Measurements from ENCODE around the gene ROBO4. TPM values are rescaled to one million over a fixed set of nuclear protein-coding genes. Genes with fewer than 3 reads are reported as not detected.

The ROBO4 gene
- total RNA-seq, 1 experiment from 2014 or later = not detected

DNA sequence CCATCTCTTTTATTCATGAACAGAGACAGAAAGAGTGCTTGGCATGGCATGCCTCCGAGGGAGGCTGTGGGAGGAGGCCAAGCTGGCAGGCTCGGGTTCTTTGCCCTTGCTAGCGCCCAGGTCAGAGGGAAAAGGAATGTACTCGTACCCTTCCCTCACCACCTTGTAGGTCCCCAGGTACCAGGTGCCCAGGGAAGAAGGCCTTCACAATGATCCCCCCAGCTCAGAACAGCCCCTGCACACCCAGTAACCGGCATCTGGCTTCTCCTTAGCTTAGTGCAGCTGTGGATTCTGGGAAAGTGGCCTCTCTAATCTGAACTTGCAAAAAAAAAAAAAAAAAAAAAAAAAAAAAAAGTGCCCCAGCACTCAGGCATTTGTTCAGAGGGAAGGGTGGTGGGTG, 22.7 kb upstream of the ROBO4 start:
- Histone ChIP-seq H3K79me2 (ENCODE audit: insufficient read depth, low read length) (no peaks in the 10 kb centered on the region), H3K9me2 (ENCODE audit: insufficient read depth) (no peaks in the 10 kb centered on the region), H3K9ac (ENCODE audit: low read length) (no peak overlapping the region), H4K20me1 (ENCODE audit: insufficient read depth) (no peaks in the 10 kb centered on the region), H3K4me1 (ENCODE audit: control insufficient read depth in 1 of 2, insufficient read depth in 2 of 2, low read length in 2 of 2) (peaks cover 0 to 4% of the 10 kb centered on the region in 2 experiments; a peak in 1 of 4 replicates), H3K9me3 (ENCODE audit: control insufficient read depth in 1 of 2, insufficient read depth in 1 of 2, low read depth in 1 of 2, low read length in 2 of 2) (no peaks in the 10 kb centered on the region), H3K27me3 (ENCODE audit: insufficient read depth, low read length) (no peaks in the 10 kb centered on the region), H3K27ac (ENCODE audit: low read depth, low read length) (no peak overlapping the region), H3K36me3 (ENCODE audit: control insufficient read depth in 1 of 2, insufficient read depth in 2 of 2, low read length in 2 of 2) (no peaks in the 10 kb centered on the region), H3K4me3 (replicated peaks in 1 of 2; ENCODE audit: low read depth in 1 of 2, low read length in 2 of 2) (no peak overlapping the region), H3K4me2 (ENCODE audit: low read length) (no peak overlapping the region), H2AFZ (ENCODE audit: low read depth, low read length, poor library complexity, severe bottlenecking) (no peak overlapping the region)
- BruUV-seq (replicated peaks) = no TSS peak
- intact Hi-C loops (cut with micrococcal nuclease) = no loop called here
- RAD21 ChIA-PET (ENCODE audit: low non-redundant PET in 1 of 2, low total read pairs in 2 of 2, uncharacterized antibody in 2 of 2, unreplicated experiment in 2 of 2) = no interaction called here
- POLR2A ChIA-PET = interaction anchor here (0.6 kb wide), 1 partner anchor 33 kb away, joined by 3 read pairs; the partner anchor contains the start of gene CCDC15
- ATAC-seq (no peak), DNase-seq (ENCODE audit: low read depth, low spot score) (no peak)
- TF ChIP-seq YY1 (IDR thresholded peaks at IDR 0.05; ENCODE audit: extremely low read depth, insufficient replicate concordance, low read depth, low read length) (no peak), CEBPB (IDR thresholded peaks at IDR 0.05; ENCODE audit: low read depth) (no peak), EZH2phosphoT487 (IDR thresholded peaks at IDR 0.05; ENCODE audit: borderline replicate concordance) (no peak), EGR1 (IDR thresholded peaks at IDR 0.05; ENCODE audit: low read depth) (no peak), ATF3 (IDR thresholded peaks at IDR 0.05) (no peak), ZFX (IDR thresholded peaks at IDR 0.05) (no peak), SRF (IDR thresholded peaks at IDR 0.05; ENCODE audit: low read depth) (no peak), JUND (IDR thresholded peaks at IDR 0.05) (no peak), ELF1 (IDR thresholded peaks at IDR 0.05; ENCODE audit: borderline replicate concordance, low read depth) (no peak), SIN3A (IDR thresholded peaks at IDR 0.05; ENCODE audit: low read depth) (no peak)
- CTCF ChIA-PET = no interaction called here

DNA sequence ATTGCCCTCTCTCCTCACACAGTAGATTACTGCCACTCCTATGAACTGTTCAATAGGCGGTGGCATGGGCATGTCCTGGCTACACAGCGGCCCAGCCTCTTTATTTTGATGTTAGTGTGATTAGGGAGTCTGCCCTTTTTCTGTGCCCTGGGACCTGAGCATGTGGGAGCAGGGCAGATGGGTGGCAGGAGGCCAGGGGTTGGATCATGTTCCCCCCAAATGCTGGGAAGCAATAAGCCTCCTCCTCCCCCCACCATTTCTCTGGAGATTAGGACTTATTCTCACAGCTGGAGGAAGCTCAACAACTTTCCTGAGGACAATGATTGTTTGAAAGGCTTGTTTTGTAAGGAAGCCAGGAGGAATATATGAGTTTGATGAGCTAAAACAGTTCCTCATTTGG, 22.2 kb upstream of the ROBO4 start:
- H3K27ac ChIP-seq (ENCODE audit: low read depth, low read length) = no peak overlapping the region
- no peaks in the 10 kb centered on the region for H3K79me2 ChIP-seq (ENCODE audit: insufficient read depth, low read length)
- DNase-seq (ENCODE audit: low read depth, low spot score) (no peak), ATAC-seq (no peak)
- H3K9me2 ChIP-seq (ENCODE audit: insufficient read depth) = no peaks in the 10 kb centered on the region
- H3K27me3 ChIP-seq (ENCODE audit: insufficient read depth, low read length) = no peaks in the 10 kb centered on the region
- no peaks in the 10 kb centered on the region for H4K20me1 ChIP-seq (ENCODE audit: insufficient read depth)
- no peak for TF ChIP-seq POLR2AphosphoS5 (IDR thresholded peaks at IDR 0.05; ENCODE audit: low read depth, low read length)
- no peak for TF ChIP-seq ZFX (IDR thresholded peaks at IDR 0.05)
- TF ChIP-seq SIN3A (IDR thresholded peaks at IDR 0.05; ENCODE audit: low read depth) = no peak
- no peak for TF ChIP-seq ELF1 (IDR thresholded peaks at IDR 0.05; ENCODE audit: borderline replicate concordance, low read depth)
- no peak for TF ChIP-seq SP1 (IDR thresholded peaks at IDR 0.05; ENCODE audit: low read depth)
- TF ChIP-seq ZNF274 (IDR thresholded peaks at IDR 0.05; ENCODE audit: low read depth, low read length) = no peak
- TF ChIP-seq EZH2 (IDR thresholded peaks at IDR 0.05) = no peak
- POLR2A ChIA-PET = no interaction called here
- peaks cover 0 to 5% of the 10 kb centered on the region in 2 experiments; a peak in 1 of 4 replicates for H3K4me1 ChIP-seq (ENCODE audit: control insufficient read depth in 1 of 2, insufficient read depth in 2 of 2, low read length in 2 of 2)
- H3K4me2 ChIP-seq (ENCODE audit: low read length) = no peak overlapping the region
- RAD21 ChIA-PET (ENCODE audit: low non-redundant PET in 1 of 2, low total read pairs in 2 of 2, uncharacterized antibody in 2 of 2, unreplicated experiment in 2 of 2) = no interaction called here
- CTCF ChIA-PET = no interaction called here
- no peak overlapping the region for H2AFZ ChIP-seq (ENCODE audit: low read depth, low read length, poor library complexity, severe bottlenecking)
- no peaks in the 10 kb centered on the region for H3K9me3 ChIP-seq (ENCODE audit: control insufficient read depth in 1 of 2, insufficient read depth in 1 of 2, low read depth in 1 of 2, low read length in 2 of 2)
- intact Hi-C loops (cut with micrococcal nuclease) = no loop called here
- H3K9ac ChIP-seq (ENCODE audit: low read length) = no peak overlapping the region
- H3K4me3 ChIP-seq (replicated peaks in 1 of 2; ENCODE audit: low read depth in 1 of 2, low read length in 2 of 2) = no peak overlapping the region
- H3K36me3 ChIP-seq (ENCODE audit: control insufficient read depth in 1 of 2, insufficient read depth in 2 of 2, low read length in 2 of 2) = no peaks in the 10 kb centered on the region
- BruUV-seq (replicated peaks) = no TSS peak

Measured in HCT116 (cell line).